ENCODE measurements around the gene MAP3K5. TPM values are rescaled to one million over a fixed set of nuclear protein-coding genes. Genes with fewer than 3 reads are reported as not detected.

The MAP3K5 gene
- total RNA-seq, 1 donor from 2014 or later, result 0.09 TPM

GRCh38 chr6:136683209-136683941 lies 108.9 kb downstream of the MAP3K5 start:
- H3K9me3 Mint-ChIP-seq, result peaks cover 9% of the 10 kb centered on the region
- H3K36me3 Mint-ChIP-seq (ENCODE audit: low read depth), result no peaks in the 10 kb centered on the region
- no peaks in the 10 kb centered on the region for H3K4me1 Mint-ChIP-seq
- H3K27ac Mint-ChIP-seq (ENCODE audit: unreplicated experiment), result no peak overlapping the region
- no peak for TF ChIP-seq CTCF (conservative IDR thresholded peaks at IDR 0.05)
- H3K27me3 Mint-ChIP-seq (ENCODE audit: low read depth), result no peaks in the 10 kb centered on the region
- DNase-seq (ENCODE audit: low read depth, low spot score), result no peak
- H3K4me3 Mint-ChIP-seq, result no peak overlapping the region

- Mint-ChIP-seq H3K4me1 (no peaks in the 10 kb centered on the region), H3K4me3 (no peak overlapping the region), H3K9me3 (peaks cover 6% of the 10 kb centered on the region), H3K36me3 (ENCODE audit: low read depth) (no peaks in the 10 kb centered on the region), H3K27me3 (ENCODE audit: low read depth) (no peaks in the 10 kb centered on the region), H3K27ac (ENCODE audit: unreplicated experiment) (no peak overlapping the region)
- DNase-seq (ENCODE audit: low read depth, low spot score), result no peak
- TF ChIP-seq CTCF (conservative IDR thresholded peaks at IDR 0.05), result no peak
These were observed 110.0 kb downstream of the MAP3K5 start for GRCh38 chr6:136682292-136682691.

GRCh38 chr6:136677822-136678221 lies 114.5 kb downstream of the MAP3K5 start:
- Mint-ChIP-seq H3K27me3 (ENCODE audit: low read depth) (no peaks in the 10 kb centered on the region), H3K36me3 (ENCODE audit: low read depth) (peaks cover 3% of the 10 kb centered on the region), H3K4me1 (no peaks in the 10 kb centered on the region), H3K9me3 (peaks cover 10% of the 10 kb centered on the region), H3K4me3 (no peak overlapping the region), H3K27ac (ENCODE audit: unreplicated experiment) (no peak overlapping the region)
- no peak for TF ChIP-seq CTCF (conservative IDR thresholded peaks at IDR 0.05)
- no peak for DNase-seq (ENCODE audit: low read depth, low spot score)

- no peak for TF ChIP-seq CTCF (conservative IDR thresholded peaks at IDR 0.05)
- H3K36me3 Mint-ChIP-seq (ENCODE audit: low read depth), result peaks cover 3% of the 10 kb centered on the region
- H3K9me3 Mint-ChIP-seq, result peaks cover 7% of the 10 kb centered on the region
- H3K4me1 Mint-ChIP-seq, result no peaks in the 10 kb centered on the region
- H3K27me3 Mint-ChIP-seq (ENCODE audit: low read depth), result no peaks in the 10 kb centered on the region
- no peak overlapping the region for H3K27ac Mint-ChIP-seq (ENCODE audit: unreplicated experiment)
- DNase-seq (ENCODE audit: low read depth, low spot score), result no peak
- no peak overlapping the region for H3K4me3 Mint-ChIP-seq
These were observed 114.9 kb downstream of the MAP3K5 start for GRCh38 chr6:136677344-136677743.

GRCh38 chr6:136676075-136676474 lies 116.2 kb downstream of the MAP3K5 start:
- Mint-ChIP-seq H3K4me3 (no peak overlapping the region), H3K36me3 (ENCODE audit: low read depth) (peaks cover 3% of the 10 kb centered on the region), H3K4me1 (no peaks in the 10 kb centered on the region), H3K27me3 (ENCODE audit: low read depth) (no peaks in the 10 kb centered on the region), H3K9me3 (peaks cover 9% of the 10 kb centered on the region), H3K27ac (ENCODE audit: unreplicated experiment) (no peak overlapping the region)
- no peak for DNase-seq (ENCODE audit: low read depth, low spot score)
- TF ChIP-seq CTCF (conservative IDR thresholded peaks at IDR 0.05), result no peak
